ENCODE results near the gene SLCO3A1.

Gene SLCO3A1

DNA sequence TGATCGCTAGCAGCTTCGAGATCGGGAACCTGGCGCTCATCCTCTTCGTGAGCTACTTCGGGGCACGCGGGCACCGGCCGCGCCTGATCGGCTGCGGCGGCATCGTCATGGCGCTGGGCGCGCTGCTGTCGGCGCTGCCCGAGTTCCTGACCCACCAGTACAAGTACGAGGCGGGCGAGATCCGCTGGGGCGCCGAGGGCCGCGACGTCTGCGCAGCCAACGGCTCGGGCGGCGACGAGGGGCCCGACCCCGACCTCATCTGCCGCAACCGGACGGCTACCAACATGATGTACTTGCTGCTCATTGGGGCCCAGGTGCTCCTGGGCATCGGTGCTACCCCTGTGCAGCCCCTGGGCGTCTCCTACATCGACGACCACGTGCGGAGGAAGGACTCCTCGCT is 62.5 kb downstream of the SLCO3A1 start:
- DNase-seq: no peak

DNA sequence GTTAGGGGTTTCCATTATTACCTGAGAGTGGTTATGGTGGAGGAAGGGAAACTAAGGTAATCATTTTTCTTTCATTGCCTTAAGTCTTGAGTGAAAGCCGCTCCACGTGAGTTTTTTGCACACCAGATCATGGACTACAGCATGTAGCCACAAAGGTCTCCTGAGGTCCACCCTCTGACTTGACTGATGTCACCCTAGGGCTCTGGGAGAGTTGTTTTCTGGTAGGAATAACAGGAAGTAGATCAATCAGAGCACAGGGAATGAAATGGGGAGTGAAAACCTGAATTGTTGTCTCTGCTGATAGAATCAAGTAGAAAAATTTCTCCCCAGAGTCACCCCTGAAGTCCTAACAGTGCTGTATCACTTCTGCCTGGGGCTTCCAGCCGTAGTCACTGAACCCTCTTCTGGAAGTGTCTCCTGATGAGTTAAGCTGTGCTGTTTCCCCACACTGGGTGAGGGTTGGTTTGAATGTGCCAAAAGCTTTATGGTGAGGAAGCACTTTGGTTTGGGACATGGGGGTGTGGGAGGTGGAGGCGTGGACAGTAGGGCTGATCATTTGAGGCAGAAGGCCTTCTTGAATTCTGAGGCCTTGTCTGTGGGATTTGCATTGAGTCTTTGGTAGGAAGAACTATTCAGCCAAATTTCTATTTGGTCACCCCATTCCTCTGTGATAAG is 64.3 kb downstream of the SLCO3A1 start:
- no peak for DNase-seq

DNA sequence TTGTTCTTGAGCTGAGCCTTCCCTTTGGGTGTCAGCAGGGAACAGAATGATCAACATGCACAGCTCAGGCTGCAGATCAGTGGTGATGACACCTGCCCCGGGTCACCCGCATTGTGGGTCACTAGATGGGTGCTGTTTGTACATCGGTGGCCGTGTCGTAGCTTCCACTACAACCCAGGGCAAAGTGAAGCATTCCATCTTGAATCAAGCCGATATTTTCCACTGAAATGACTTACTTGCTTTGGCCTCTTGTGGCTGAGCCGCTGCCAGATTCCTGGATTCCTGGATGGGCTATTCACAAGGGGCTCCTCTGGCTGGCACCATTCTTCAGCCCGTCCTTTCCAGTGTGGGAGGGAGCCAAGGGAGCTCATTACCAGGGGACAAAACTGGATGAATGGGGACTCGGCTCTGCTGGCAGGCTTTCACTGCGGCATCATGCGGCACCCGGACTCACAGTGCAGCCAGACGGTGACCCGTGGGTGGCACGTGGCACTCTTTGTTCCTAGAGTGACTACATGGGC is 65.6 kb downstream of the SLCO3A1 start:
- no peak for DNase-seq

DNA sequence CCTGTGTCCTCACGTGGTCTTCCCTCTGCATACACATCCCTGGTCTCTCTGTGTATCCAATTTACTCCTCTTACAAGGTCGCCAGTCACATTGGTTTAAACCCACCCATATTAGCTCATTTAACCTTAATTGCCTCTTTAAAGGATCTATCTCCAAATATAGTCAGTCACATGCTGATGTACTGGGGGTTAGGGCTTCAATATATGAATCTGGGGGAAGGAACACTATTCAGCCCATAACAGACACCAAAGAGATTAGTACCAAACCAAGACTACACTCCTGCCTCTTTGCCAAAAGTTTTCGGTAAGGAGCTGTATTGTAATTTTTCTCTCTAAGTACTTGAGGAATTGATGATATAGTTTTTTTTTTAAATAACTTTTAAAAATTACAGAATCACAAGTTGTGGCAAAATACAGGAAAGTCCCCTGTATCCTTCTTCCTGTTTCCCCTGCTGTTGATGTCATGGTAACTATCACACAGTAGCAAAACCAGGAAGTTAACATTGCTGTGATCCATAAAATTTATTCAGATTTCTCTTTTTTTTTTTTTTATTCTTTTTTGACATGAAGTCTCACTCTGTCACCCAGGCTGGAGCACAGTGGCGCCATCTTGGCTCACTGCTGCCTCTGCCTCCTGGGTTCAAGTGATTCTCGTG is 67.8 kb downstream of the SLCO3A1 start:
- peak in 1 of 2 donors; percentile 62 for DNase-seq

DNA sequence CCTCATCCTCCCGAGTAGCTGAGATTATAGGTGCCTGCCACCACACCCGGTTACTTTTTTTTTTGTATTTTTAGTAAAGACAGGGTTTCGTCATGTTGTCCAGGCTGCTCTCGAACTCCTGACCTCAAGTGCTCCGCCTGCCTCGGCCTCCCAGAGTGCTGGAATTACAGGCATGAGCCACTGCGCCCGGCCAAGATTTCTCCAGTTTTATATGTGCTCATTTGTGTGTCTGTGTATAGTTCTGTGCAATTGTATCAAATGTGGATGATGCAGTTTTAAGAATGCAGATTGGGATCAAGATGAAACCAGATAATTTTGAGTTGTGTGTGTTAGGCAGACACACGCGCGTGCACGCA is 68.3 kb downstream of the SLCO3A1 start:
- no peak for DNase-seq

DNA sequence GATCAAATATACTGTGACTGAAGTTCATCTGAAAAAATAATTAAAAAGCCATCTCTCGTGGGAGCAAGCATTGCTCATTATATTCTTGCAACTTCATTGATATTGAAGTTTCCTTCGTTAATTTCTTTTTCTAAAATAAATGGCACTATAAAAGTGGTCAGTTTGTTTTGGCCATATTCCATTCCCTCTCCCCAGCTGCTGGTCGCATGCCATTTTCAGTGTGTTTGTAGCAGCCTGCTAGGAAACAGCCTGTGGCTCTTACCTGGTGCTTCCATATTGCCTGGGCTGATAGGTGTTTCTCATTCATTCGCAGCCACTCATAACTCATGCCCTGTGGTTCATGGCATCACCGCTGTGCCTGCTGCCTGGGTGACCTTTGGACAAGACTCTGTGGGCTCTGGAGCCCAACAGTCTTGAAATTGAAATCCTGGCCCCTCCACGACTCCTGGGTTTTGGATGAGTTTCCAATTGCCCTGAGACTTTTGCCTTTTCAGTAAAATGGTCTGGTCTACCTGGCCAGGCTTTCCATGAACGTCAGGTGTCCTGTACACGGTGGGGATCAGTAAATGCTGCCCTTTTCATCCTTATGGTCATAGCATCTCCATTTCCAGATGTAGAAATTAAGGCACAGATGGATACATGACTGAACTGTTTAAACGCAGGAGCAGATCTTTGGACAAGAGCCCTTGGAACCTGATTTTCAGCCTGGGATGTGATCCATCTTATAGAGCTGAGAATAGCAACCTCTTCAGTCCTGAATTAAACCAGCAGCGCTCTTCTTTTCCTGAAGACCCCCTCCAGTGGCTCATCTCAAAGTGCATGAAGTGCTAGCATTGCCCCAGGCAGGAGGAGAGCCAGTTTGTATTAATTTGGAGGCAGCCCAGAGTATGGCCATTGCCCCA is 69.4 kb downstream of the SLCO3A1 start:
- DNase-seq: no peak

DNA sequence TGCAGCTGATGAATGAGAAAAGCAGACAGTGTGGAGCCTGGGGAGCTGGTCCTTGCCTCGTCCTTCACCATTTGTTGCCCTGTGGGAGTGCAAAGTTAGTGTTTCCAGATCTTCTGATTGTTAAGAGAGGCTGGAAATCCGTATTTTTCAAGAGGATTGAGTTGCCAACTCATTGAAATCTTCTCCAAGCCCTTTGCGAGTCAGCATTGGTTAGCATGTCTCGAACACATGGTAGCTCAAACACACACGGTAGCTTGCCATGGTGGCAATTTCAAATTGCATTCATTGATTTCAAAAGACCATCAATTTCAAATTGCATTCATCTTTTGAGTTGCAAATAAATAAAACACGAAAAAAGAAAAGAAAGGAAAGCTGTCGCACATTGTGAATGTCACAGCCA is 70.7 kb downstream of the SLCO3A1 start:
- DNase-seq: no peak

DNA sequence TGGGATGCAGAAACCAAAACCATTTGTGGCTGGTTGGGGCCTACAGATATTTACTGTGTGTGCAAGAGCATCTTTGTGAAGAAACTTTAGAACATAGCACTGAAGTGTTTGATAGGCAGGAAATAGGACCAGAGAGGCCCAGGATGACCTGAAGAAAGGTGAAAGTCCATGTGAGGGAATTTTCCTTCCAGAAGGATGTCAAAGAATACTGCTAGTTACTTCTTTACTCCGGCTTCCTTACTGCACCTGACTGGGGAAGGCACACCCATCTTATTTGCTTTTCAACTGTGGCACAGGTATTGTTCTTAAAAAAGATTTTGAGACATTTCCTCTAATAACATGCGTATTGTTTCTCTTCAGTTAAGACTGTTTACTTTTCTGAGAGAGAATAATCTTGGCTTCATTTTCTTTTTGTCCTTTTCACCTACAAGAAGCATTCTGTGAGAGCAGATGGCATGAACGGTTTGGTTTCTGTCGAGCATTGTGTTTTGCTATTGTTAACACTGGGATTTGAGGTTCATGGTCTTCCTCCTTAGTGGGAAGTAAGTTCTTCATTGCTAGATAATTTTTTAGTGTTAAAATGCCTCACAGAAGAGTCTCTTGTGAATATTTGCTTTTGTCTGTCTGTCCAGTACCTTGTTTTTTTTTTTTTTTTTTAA is 71.5 kb downstream of the SLCO3A1 start:
- no peak for DNase-seq

DNA sequence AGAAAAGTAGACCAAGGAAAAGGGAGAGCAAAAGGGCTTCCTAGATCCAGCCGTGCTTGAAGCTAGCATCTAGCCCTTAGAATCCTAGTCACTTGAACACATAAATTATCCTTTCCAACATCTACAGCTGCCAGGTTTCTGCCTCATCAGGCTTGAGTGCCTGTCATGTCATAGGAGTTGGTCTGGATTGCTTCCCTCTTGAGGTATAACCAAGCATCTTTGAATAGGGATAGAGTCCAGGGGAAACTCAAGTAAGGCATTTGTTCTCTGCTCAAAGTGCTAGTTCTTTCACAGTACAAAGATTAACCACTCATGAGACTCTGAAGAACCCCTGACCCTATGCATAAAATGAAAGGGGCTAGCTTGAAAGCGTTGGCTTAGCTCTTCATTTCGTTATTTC is 72.3 kb downstream of the SLCO3A1 start:
- no peak for DNase-seq

DNA sequence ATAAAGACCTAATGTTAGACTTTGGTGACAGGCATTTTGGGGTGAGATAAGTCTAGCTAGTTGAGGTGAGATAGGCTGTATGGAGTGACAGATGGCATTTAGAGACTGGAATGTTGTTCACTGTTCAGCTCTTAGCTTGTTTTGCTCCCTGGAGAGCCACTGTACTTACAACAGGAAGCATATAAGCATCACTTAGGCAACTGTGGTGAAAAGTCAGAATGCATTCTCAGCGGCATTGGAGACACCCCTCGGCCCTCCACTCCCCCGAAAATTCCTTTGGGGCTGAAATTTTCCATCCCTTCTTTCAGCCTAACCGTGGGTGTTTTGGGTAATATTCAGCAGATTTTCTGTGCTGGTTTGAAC is 73.4 kb downstream of the SLCO3A1 start:
- DNase-seq: no peak

DNA sequence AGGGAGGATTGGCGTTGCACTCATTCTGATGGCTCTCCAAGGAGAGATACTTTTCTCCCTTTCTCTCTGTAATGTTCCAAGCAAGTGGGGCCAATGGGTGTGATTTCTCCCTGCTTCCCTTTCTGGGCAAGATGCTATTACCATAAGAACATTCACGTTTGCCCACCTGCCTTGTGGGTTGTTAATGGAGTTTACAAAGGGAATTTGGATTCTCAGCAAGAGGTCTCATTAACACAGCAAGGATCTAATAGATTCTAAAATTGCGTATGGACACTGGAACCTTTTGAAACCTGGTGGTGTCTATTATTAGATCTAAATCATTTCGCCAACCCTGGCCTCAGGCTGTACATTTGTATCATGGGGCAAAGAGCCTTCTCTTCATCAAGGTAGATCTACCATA is 74.1 kb downstream of the SLCO3A1 start:
- DNase-seq: no peak

DNA sequence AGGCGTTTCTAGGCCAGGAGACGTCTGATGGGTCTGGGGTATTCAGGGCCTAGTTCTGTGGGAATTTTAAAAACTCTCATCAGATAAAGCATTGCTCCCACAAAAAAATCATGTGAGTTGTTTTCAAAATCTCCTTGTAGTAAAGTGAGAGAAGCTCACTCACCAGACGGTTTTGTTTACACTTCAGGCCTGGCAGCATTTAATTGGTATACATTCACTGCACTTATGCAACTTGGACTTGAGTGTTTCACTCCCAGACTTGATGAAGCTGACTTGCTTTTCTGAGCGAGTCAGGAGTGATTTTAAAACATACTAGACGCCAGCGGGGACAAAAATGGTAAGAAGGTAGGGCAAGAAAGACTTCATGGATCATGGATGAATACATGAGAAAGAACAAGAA is 75.2 kb downstream of the SLCO3A1 start:
- no peak for DNase-seq

DNA sequence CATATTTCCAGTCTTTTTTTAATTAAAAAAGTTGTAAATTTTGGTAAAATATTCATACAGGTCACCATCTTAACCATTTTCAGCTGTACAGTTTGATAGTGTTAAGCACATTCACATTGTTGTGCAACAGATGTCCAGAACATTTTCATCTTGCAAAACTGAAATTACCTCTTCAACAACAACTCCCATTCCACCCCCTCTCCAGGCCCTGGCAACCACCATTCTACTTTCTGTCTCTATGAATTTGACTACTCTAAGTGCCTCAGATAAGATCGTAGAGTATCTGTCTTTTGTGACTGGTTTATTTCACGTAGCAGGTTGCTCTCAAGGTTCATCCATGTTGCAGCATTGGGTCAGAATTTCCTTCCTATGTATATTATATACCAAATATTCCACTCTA is 76.0 kb downstream of the SLCO3A1 start:
- DNase-seq: no peak

DNA sequence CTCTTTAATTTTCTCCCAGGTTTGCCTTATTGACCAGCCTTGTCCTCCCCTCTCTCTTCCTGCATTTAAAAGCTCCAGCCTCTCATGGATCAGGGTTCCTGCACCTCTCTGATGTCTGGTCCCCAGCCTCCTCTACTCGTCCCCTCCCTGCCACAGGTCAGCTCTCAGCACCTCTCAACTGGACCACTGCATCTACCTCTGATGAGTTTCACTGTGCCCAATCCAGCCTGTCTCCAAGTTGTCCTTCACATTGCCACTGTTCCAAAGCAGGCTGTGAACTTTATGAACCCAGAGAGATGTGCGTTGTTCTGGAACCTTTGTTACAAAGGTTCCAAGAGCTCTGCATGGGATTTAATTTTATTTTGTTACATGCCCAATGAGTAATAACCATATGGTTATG is 76.6 kb downstream of the SLCO3A1 start:
- no peak for DNase-seq

DNA sequence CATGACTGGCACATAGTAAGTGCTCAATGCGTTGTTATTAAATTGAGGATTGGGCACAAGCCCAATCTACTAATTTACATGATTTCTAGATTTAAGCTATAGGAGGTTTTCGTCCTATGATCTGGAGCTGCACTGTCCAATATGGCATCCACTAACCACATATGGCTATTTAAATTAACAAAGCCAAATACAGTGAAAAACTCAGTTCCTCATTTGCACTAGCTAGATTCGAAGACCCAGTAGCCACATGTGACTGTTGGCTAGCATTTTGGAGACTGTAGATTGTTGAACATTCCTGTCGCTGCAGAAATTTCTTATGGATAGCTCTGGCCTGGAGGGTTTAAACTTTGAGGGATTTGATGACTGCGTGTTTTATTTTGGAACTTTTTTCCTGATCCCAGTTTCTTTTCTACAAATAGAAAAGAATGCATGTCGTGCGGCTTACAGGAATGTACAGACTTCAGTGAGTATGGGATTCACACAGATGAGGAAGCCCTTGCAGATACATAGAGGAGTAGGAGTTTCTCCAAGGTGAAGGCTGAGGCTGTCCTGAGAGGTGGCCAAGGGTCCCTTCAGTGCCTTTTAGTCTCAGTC is 82.8 kb downstream of the SLCO3A1 start:
- DNase-seq: no peak

DNA sequence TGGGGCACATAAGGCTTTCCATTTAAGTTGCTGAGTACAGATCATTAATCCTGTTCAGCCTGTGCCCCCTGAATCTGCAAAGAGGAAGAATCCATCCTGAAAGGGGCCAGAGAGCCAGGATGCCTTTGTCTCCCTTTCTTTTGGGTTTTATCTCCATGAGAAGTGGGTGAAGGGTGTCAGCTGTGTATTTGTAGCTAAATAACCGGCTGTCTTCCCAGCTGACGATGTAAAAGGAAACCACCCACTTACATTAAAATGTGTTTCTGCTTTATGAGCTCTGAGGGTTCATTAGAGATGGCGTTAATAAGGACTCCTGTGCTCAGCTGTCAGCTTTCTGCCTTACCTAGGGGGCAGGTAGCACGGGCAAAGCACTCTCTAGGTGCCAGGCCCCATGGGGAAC is 83.4 kb downstream of the SLCO3A1 start:
- no peak for DNase-seq

DNA sequence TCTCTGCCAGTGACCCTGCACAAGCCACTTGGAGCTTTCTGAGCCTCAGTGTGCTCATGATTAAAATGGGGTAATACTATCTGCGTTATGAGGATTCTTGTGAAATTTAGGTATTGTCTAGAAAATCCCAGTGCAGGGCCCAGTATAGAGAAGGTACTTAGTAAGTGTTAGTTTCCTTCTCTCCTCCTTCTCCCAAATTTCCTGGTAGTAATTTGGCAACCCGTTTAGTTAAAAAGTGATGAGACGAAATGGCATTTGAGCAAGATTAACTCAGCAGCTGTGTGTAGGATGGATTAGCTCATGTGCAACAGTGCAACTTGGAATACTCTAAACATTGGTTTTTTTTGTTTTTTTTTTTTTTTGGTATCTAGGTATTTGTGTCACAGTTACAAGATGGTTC is 84.6 kb downstream of the SLCO3A1 start:
- DNase-seq: no peak

DNA sequence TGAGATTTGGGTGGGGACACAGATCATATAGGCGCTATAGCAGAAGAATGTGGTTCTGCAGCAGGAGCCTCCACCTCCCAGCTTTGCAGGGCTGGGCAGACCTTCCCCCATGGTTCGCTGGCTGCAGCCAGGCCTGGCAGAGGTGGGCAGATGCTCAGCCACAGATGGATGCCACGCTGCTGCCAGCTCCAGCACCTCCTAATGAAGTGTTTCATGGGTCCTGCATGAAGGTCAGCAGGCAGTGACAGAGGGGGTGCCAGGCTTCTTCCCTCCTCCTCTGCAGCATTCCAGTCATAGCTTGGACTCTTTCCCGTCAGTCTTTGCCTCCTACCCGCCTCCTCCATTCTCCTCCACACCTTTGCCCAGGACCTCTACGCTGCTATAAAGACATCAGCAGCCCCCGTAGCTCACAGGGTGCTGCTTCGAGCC is 85.9 kb downstream of the SLCO3A1 start:
- no peak for DNase-seq

DNA sequence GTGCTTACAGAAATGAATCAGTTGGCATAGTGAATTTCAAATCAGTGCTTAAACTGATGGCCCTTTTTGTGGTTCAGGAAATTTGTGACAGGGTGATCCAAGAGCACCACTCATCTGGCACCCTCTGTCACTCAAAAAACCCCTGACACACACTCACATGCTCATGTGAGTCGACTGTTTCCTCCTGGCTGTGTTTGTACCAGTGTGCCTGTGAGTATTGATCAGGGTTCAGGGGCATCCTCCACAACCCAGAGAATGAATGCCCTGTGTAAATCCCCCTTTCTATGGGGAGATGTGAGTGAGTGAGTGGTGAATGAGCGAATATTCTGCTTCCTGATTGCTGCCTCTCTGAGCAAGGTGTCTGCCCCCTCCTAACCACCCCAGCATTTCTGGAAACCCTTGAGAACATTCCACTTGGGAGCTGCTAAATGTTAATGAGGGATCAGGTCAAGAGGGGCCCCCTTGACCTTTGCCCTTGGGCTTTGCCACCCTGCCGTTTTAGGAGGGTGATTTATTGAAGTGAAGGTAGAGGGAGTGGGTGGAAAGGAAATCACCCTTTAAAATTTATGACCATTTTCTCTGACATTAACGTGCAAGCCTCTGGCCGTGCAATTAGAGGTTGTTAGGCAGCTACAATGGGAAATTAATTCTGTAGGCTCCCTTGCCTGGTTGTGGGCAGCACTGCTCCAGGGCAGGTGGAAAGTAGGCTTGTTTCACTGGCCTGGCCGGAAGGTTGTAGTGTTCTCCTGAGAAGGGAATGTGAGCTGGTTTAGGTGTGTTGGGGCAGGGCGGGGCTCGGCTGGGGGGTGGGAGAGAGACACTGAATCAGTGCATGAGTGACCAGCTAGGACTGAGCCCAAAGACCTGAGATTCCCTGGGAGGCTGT is 87.2 kb downstream of the SLCO3A1 start:
- no peak for DNase-seq

DNA sequence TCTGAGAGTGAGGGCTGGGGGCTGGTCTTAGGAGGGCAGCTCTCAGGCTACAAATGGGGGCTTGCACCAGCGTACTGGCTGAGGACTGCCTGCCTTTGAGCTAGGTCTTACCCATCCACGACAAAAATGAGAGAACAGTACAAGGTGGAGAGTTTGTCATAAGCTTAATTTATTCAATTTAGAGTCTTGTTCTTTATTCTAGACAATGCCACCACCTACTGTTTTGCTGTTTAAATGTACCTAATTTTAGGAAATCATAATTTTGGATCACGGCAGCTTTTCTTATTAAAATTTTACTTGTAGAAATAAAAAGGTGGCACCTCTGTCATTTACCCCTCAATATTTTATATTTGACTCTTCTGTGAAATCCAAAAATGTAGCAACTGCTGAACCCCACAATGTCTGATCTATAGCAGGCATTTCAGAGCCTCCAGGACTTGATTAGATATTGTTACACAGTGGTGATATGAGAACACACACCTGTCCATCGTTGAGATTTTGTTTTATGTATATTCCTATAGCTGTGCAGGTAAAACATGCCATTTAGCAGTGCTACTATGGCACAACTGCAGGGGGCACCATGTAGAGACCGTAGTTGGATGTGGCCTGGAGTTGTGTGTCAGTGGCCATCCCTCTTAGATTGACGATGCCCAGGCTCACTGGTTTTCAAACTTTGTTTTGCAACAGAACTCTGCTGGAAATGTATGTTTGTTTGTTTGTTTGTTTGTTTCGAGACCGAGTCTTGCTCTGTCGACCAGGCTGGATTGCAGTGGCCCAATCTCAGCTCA is 88.6 kb downstream of the SLCO3A1 start:
- no peak for DNase-seq

Measured in bone marrow (tissue), 2 donors.